GM19397 (cell line): ENCODE measurements around the gene RNF187.

Experiments
- ATAC-seq: cut with Tn5 transposase; IDR thresholded peaks from one replicate; pipeline ENCODE4 v1.9.1; 2021; ENCODE audit warnings: mild to moderate bottlenecking, moderate library complexity; ENCODE audit not compliant: unreplicated experiment

The RNF187 gene

GRCh38 chr1:228487336-228488124 lies at the start of gene RNF187:
Gene RNF187, plus strand, starts transcription at chr1:228487382.
- ATAC-seq: peak; percentile 75

DNA sequence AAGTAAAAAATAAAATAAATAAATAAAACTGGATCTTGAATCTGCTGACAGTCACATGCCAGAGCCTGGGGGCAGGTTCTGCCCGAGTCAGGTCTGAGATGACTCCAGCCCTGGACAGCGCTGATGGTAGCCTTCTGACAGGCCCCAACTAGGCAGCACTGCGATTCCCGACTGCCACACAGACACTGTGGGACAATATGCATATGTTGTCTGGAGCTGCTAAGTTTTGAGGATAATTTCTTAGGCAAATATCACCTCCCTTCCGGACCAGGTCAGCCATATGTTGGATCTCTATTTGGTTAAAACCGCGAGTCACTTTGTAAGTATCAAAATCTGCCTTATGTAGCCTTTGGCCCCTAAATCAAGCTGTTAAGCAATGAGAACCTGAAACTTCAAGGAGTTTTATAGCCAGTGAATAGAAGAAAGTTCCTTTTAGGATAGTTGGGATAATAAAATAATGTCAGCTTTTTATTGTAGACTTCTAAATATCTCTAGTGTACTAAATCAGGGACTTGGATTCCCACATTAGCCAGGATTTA lies 49.7 kb upstream of the RNF187 start:
- ATAC-seq: no peak

DNA sequence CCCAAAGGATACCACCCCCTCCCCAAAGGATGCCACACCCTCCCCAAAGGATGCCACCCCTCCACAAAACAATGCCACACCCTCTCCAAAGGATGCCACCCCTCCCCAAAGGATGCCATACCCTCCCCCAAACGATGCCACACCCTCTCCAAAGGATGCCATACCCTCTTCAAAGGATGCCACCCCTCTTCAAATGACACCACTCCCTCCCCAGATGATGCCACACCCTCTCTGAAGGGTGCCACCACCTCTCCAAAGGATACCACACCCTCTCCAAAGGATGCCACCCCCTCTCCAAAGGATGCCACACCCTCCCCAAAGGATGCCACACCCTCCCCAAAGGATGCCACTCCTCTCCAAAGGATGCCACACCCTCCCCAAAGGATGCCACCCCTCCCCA lies 48.9 kb upstream of the RNF187 start:
- no peak for ATAC-seq

GRCh38 chr1:228440761-228441500 lies 46.3 kb upstream of the RNF187 start:
- no peak for ATAC-seq

- no peak for ATAC-seq
Measured at GRCh38 chr1:228443395-228443794, 43.8 kb upstream of the RNF187 start.

DNA sequence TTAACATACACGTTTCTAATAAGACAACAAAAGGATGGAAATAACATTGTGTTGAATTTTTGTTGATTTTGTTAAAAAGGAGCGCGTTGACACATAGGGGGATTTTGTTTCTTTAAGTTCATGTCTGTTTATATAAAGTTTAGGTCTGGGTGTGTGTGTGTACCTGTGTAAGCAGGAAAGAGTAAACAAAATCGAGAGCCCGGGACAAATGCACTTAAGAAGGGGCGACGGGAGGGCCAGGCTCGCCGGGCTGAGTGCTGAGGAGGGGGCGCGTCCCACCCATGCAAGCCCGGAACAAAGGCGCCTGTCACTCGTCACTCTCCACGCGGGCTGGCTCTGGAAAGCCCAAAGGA lies 41.7 kb upstream of the RNF187 start:
- no peak for ATAC-seq

GRCh38 chr1:228445843-228446650 lies 41.1 kb upstream of the RNF187 start:
- no peak for ATAC-seq

DNA sequence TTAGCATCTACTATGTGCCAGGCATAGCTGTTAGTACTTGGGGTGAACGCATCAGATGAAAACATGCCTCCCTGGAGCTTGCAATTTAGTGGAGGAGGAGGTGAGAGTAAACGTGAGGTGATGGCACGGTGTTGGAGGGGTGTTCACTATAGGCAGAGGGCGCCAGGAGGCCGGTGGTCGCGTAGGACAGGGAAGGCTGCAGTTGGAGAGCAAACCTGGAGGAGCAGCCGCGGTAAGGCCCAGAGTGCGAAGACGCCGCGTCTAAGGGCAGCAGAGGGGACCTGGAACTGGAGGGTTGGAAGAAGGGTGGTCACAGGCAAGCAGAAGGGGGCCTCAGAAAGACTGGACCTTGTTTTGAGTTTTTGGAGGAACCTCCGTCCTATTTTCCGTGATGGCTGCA lies 40.3 kb upstream of the RNF187 start:
- no peak for ATAC-seq

- ATAC-seq: no peak
Measured at GRCh38 chr1:228448372-228448771, 38.8 kb upstream of the RNF187 start.

- ATAC-seq: no peak
Measured at GRCh38 chr1:228450200-228450599, 37.0 kb upstream of the RNF187 start.

- ATAC-seq: no peak
Measured at GRCh38 chr1:228452194-228453021, 34.8 kb upstream of the RNF187 start.

DNA sequence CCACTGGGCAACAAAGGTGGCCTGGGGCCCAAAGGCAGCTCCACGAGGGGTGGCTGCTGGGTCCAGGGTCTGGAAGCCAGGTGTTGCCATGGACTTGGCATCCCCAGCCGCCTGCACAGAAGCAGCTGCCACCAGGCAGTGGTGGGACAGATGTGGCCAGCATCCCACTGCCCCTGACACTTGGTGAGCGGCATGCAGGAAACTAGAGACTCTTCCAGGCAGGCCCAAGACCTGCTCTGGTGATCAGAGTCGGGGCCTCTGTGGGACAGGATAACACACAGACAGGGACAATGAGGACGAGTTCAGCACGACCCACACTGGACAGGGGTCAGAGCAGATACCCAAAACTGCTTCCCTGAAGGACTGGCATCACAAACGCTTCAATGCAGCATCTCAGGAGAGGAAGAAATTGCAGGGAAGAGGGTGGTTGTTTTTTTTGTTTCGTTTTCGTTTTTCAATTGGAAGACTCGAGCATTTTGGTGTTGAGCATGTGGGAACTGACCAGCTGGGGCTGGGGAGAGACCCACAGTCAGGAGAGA lies 34.1 kb upstream of the RNF187 start:
- no peak for ATAC-seq

GRCh38 chr1:228453614-228454013 lies 33.6 kb upstream of the RNF187 start:
- no peak for ATAC-seq

DNA sequence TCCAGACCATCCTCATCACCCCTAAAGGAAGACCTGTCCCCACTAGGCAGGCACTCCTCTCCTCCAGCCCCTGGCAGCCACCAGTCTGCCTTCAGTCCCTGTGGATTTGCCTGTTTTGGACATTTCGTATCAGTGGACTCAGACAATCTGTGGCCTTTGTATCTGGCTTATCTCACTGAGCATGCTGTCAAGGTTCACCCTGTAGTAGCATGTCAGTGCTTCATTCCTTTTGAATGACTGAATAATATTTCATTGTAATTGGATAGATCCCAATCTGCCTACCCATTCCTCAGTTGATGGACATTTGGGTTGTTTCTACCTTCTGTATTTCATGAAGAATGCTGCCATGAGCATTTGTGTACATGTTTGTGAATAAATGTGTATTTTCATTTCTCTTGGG lies 32.9 kb upstream of the RNF187 start:
- ATAC-seq: no peak

DNA sequence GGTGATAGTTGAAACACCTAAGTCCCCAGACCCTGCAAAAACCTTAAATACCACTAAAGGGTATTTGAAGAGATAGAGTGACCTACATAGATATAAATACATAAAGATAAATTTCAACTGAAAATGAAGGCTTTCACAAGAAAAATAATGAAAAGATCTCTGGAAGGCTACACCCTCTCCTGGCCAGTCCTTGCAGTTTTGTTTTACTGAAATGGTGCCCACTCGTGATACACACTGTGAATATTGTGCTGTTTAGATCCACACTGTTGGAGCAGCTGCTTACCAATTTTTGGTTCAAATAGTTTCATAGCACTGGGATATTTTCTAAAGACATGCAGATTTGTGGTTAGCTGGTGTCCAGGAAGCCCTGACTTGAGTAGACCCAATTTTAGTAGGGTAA lies 31.5 kb upstream of the RNF187 start:
- ATAC-seq: no peak

GRCh38 chr1:228456252-228457016 lies 30.7 kb upstream of the RNF187 start:
- ATAC-seq: no peak

GRCh38 chr1:228457017-228457395 lies 30.2 kb upstream of the RNF187 start:
- ATAC-seq: peak; percentile 1

DNA sequence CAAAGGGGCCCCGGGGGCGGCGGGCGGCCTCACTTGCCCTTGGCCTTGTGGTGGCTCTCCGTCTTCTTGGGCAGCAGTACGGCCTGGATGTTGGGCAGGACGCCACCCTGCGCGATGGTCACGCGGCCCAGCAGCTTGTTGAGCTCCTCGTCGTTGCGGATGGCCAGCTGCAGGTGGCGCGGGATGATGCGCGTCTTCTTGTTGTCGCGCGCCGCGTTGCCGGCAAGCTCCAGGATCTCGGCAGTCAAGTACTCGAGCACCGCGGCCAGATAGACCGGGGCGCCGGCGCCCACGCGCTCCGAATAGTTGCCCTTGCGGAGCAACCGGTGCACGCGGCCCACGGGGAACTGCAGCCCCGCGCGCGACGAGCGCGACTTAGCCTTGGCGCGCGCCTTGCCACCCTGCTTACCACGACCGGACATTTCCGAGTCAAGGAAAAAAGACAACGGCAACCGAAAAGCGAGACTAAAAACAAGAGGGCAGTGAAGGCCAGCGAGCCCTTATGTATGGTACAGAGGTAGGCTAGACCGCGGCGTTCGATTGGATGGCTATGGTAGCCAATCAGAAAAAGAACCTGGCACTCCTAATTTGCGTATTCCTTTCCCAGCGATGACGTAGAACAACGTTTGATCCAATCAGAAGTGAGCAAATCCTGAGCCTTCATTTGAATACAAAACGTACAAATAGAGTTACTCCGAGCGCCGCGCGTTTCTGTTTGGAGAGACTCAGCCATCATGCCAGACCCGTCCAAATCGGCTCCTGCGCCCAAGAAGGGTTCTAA lies 29.6 kb upstream of the RNF187 start:
- peak; percentile 79 for ATAC-seq
